Measurements from ENCODE around the gene LILRA5.
"Not testable (repeated sequence)": the region's sequence is repeated elsewhere in the genome, so short reads cannot be mapped to it uniquely, and the experiment has no call there.

LILRA5 gene

DNA sequence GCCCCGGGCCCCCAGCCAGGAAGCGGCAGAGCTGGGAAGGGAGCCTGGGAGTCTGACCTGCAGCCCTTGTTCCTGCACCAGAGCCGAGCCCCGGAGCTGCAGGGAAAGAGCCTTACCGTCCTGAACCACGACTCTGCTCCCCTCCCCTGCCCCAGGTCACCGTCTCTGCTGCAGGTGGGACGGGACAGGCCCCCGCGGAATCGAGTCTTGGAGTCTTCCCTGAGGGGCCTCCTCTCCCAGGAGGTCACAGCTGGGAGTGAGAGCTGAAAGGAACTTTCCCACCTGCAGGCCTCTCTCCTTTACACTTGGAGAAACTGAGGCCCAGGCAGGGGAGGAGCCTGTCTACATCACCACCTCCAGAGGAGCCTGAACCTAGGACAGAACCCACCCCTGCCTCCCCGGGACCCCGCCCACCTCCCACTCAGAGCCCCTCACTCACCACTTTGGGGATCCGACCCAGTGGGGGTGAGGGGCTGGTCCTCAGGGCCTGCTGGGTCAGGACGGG lies 35.8 kb downstream of the LILRA5 start:
- not testable (repeated sequence) for H3K4me1 ChIP-seq (ENCODE audit: low read length); H3K9me2 ChIP-seq (replicated peaks; ENCODE audit: insufficient read depth, low read length); H3K9ac ChIP-seq (ENCODE audit: low read length); H3K4me3 ChIP-seq (ENCODE audit: low read length); H3K4me2 ChIP-seq (ENCODE audit: low read depth, low read length); H4K20me1 ChIP-seq (ENCODE audit: insufficient read depth, low read length); H3K79me2 ChIP-seq (ENCODE audit: low read length); DNase-seq; H3K9me3 ChIP-seq (replicated peaks; ENCODE audit: insufficient read depth, low read length); H2AFZ ChIP-seq (ENCODE audit: low read length); H3F3A ChIP-seq (ENCODE audit: insufficient read depth, low read length); H3K36me3 ChIP-seq (replicated peaks; ENCODE audit: insufficient read depth, low read length); H3K27ac ChIP-seq (ENCODE audit: low read length)
- peaks cover 67% of the 10 kb centered on the region for H3K27me3 ChIP-seq (replicated peaks; ENCODE audit: insufficient read depth, low read length)

DNA sequence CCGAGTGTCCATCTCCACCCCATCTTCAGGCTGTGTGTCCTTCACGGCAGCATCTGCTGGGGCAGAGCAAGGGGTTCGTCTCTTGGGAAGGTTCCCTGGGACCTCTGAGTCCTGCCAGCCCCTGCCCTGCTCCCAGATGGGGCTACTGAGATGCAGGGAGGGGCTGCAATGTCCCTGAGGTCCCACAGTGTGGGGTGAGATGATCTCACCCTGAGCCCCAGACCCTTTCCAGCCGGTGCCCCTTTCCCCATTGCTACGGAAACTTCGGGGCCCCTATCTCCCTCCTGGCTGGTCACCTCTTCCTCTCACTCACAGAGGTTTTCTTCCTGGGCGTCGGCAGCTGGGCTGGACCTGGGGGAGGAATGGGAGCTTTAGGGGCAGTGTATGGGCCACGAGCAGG lies 37.0 kb downstream of the LILRA5 start:
- Histone ChIP-seq H3K4me1 (ENCODE audit: low read length) (no peaks in the 10 kb centered on the region), H2AFZ (ENCODE audit: low read length) (no peak overlapping the region), H3F3A (ENCODE audit: insufficient read depth, low read length) (no peaks in the 10 kb centered on the region), H4K20me1 (ENCODE audit: insufficient read depth, low read length) (no peaks in the 10 kb centered on the region), H3K4me3 (ENCODE audit: low read length) (no peak overlapping the region), H3K9me3 (replicated peaks; ENCODE audit: insufficient read depth, low read length) (no peaks in the 10 kb centered on the region), H3K9me2 (replicated peaks; ENCODE audit: insufficient read depth, low read length) (no peaks in the 10 kb centered on the region), H3K27me3 (replicated peaks; ENCODE audit: insufficient read depth, low read length) (peaks cover 63% of the 10 kb centered on the region), H3K36me3 (replicated peaks; ENCODE audit: insufficient read depth, low read length) (no peaks in the 10 kb centered on the region), H3K79me2 (ENCODE audit: low read length) (no peaks in the 10 kb centered on the region), H3K4me2 (ENCODE audit: low read depth, low read length) (no peak overlapping the region), H3K9ac (ENCODE audit: low read length) (no peak overlapping the region), H3K27ac (ENCODE audit: low read length) (no peak overlapping the region)
- no peak for TF ChIP-seq EZH2phosphoT487 (IDR thresholded peaks at IDR 0.05; ENCODE audit: low read length)
- no peak for TF ChIP-seq EZH2 (optimal IDR thresholded peaks at IDR 0.05; ENCODE audit: low read depth, low read length)
- TF ChIP-seq, protein P1, sequence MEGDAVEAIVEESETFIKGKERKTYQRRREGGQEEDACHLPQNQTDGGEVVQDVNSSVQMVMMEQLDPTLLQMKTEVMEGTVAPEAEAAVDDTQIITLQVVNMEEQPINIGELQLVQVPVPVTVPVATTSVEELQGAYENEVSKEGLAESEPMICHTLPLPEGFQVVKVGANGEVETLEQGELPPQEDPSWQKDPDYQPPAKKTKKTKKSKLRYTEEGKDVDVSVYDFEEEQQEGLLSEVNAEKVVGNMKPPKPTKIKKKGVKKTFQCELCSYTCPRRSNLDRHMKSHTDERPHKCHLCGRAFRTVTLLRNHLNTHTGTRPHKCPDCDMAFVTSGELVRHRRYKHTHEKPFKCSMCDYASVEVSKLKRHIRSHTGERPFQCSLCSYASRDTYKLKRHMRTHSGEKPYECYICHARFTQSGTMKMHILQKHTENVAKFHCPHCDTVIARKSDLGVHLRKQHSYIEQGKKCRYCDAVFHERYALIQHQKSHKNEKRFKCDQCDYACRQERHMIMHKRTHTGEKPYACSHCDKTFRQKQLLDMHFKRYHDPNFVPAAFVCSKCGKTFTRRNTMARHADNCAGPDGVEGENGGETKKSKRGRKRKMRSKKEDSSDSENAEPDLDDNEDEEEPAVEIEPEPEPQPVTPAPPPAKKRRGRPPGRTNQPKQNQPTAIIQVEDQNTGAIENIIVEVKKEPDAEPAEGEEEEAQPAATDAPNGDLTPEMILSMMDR (IDR thresholded peaks at IDR 0.05; ENCODE audit: low read length) = no peak
- no peak for DNase-seq

DNA sequence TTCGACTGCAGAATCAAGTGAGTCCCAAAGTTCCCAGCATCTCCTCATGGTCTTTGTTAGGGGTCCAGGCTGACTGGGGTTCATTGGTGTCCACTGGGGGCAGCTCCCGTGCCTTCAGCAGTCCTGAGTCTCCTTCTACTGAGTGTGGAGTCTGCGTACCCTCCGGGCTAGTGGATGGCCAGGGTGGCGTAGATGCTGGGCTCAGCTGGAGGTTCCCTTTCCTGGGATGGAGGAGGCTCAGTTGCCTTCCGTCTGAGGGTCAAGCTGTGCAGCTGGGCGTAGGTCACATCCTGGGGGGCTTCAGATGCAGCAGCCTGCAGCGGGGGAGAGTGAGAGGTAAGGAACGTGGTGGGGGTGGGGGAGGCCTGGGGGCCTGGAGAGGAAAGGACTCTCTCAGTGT lies 38.5 kb downstream of the LILRA5 start:
- DNase-seq; H3K79me2 ChIP-seq (ENCODE audit: low read length); H3K27ac ChIP-seq (ENCODE audit: low read length); H3K4me2 ChIP-seq (ENCODE audit: low read depth, low read length); H3K36me3 ChIP-seq (replicated peaks; ENCODE audit: insufficient read depth, low read length); H2AFZ ChIP-seq (ENCODE audit: low read length); H3K9ac ChIP-seq (ENCODE audit: low read length); H3K9me2 ChIP-seq (replicated peaks; ENCODE audit: insufficient read depth, low read length); H3K4me1 ChIP-seq (ENCODE audit: low read length); H3K9me3 ChIP-seq (replicated peaks; ENCODE audit: insufficient read depth, low read length); H4K20me1 ChIP-seq (ENCODE audit: insufficient read depth, low read length); H3K4me3 ChIP-seq (ENCODE audit: low read length); H3F3A ChIP-seq (ENCODE audit: insufficient read depth, low read length): not testable (repeated sequence)
- peaks cover 71% of the 10 kb centered on the region for H3K27me3 ChIP-seq (replicated peaks; ENCODE audit: insufficient read depth, low read length)

DNA sequence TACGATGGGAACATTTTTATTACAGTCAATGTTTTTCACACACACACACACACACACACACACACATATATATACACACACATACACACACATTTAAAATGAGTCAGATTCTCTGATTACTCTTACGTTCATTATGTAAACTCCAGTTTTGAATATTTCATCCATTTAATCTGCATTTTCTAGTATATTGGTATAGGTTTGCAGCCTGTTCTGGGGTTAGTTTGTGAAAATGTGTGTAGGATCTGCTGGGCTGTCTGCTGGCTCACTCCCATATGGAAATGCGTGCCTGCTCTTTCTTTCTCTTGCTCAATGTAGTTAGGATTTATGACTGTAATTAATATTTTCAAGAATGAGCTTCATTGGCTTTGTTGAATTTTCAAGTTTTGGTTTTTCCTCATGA lies 39.1 kb downstream of the LILRA5 start:
- H3K36me3 ChIP-seq (replicated peaks; ENCODE audit: insufficient read depth, low read length) = no peaks in the 10 kb centered on the region
- no peaks in the 10 kb centered on the region for H4K20me1 ChIP-seq (ENCODE audit: insufficient read depth, low read length)
- H3K27ac ChIP-seq (ENCODE audit: low read length) = no peak overlapping the region
- H3F3A ChIP-seq (ENCODE audit: insufficient read depth, low read length) = no peaks in the 10 kb centered on the region
- H3K9me2 ChIP-seq (replicated peaks; ENCODE audit: insufficient read depth, low read length) = no peaks in the 10 kb centered on the region
- no peak for DNase-seq
- no peak overlapping the region for H2AFZ ChIP-seq (ENCODE audit: low read length)
- no peak overlapping the region for H3K4me3 ChIP-seq (ENCODE audit: low read length)
- no peak overlapping the region for H3K9ac ChIP-seq (ENCODE audit: low read length)
- no peaks in the 10 kb centered on the region for H3K79me2 ChIP-seq (ENCODE audit: low read length)
- no peak overlapping the region for H3K4me2 ChIP-seq (ENCODE audit: low read depth, low read length)
- H3K4me1 ChIP-seq (ENCODE audit: low read length) = no peaks in the 10 kb centered on the region
- H3K9me3 ChIP-seq (replicated peaks; ENCODE audit: insufficient read depth, low read length) = no peaks in the 10 kb centered on the region
- peaks cover 73% of the 10 kb centered on the region for H3K27me3 ChIP-seq (replicated peaks; ENCODE audit: insufficient read depth, low read length)
- no peak for TF ChIP-seq EZH2phosphoT487 (IDR thresholded peaks at IDR 0.05; ENCODE audit: low read length)
- TF ChIP-seq EZH2 (optimal IDR thresholded peaks at IDR 0.05; ENCODE audit: low read depth, low read length) = no peak
- TF ChIP-seq, protein P1 (IDR thresholded peaks at IDR 0.05; ENCODE audit: low read length) = no peak

DNA sequence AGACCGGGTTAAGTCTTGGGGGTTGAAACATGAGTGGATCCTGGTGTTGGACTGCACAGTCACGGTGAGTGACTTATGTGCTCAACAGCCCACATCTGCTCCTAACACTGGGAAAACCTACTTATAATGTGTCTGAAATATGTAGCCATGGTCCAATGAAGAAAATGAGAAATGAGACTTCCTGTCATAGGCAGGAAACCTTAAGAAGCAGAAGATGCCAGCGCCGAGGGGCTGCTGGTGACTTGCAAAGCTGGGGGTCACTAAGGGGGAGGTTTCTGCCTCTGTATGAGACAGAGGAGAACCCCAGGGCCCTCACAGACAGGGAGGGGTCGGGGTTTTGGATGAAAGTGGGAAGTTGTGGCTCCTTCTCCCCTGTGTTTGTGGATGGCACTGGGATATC lies 40.8 kb downstream of the LILRA5 start:
- not testable (repeated sequence) for H3F3A ChIP-seq (ENCODE audit: insufficient read depth, low read length); H3K4me3 ChIP-seq (ENCODE audit: low read length); H3K36me3 ChIP-seq (replicated peaks; ENCODE audit: insufficient read depth, low read length); H3K79me2 ChIP-seq (ENCODE audit: low read length); H3K9me3 ChIP-seq (replicated peaks; ENCODE audit: insufficient read depth, low read length); H3K27ac ChIP-seq (ENCODE audit: low read length); H3K9ac ChIP-seq (ENCODE audit: low read length); H3K4me1 ChIP-seq (ENCODE audit: low read length); H3K9me2 ChIP-seq (replicated peaks; ENCODE audit: insufficient read depth, low read length); H2AFZ ChIP-seq (ENCODE audit: low read length); DNase-seq; H4K20me1 ChIP-seq (ENCODE audit: insufficient read depth, low read length); H3K4me2 ChIP-seq (ENCODE audit: low read depth, low read length)
- peaks cover 77% of the 10 kb centered on the region for H3K27me3 ChIP-seq (replicated peaks; ENCODE audit: insufficient read depth, low read length)

DNA sequence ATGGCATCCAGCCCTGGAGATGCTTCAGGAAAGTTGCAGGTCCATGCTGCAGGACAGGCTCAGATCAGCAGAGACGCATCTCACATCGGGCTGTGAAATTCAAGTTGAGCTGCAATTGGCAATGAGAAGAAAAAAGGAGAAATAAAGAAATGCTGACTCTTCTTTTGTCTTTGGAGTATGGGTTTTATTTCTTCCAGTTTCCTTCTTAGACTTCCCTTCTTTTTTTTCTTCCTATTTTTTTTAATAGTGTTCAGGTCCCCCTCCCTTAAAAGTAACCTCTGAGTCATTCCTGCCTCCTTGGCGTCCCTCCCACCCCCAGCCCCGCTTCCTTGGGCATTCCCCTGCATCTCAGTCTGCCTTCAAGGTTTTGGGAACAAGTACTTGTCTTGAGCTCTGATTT lies 41.4 kb downstream of the LILRA5 start:
- H3K4me1 ChIP-seq (ENCODE audit: low read length); H3K79me2 ChIP-seq (ENCODE audit: low read length); H2AFZ ChIP-seq (ENCODE audit: low read length); H3K36me3 ChIP-seq (replicated peaks; ENCODE audit: insufficient read depth, low read length); H3K27ac ChIP-seq (ENCODE audit: low read length); H4K20me1 ChIP-seq (ENCODE audit: insufficient read depth, low read length); H3K4me2 ChIP-seq (ENCODE audit: low read depth, low read length); H3K9me3 ChIP-seq (replicated peaks; ENCODE audit: insufficient read depth, low read length); H3K4me3 ChIP-seq (ENCODE audit: low read length); H3K9me2 ChIP-seq (replicated peaks; ENCODE audit: insufficient read depth, low read length); DNase-seq; H3F3A ChIP-seq (ENCODE audit: insufficient read depth, low read length); H3K9ac ChIP-seq (ENCODE audit: low read length): not testable (repeated sequence)
- peaks cover 77% of the 10 kb centered on the region for H3K27me3 ChIP-seq (replicated peaks; ENCODE audit: insufficient read depth, low read length)
